HG03095 (cell line): Measurements from ENCODE around the gene MDFIC.

Experiments
- ATAC-seq: cut with Tn5 transposase; IDR thresholded peaks from one replicate; pipeline ENCODE4 v1.9.1; 2021; ENCODE audit warnings: moderate library complexity; ENCODE audit not compliant: unreplicated experiment

The MDFIC gene

DNA sequence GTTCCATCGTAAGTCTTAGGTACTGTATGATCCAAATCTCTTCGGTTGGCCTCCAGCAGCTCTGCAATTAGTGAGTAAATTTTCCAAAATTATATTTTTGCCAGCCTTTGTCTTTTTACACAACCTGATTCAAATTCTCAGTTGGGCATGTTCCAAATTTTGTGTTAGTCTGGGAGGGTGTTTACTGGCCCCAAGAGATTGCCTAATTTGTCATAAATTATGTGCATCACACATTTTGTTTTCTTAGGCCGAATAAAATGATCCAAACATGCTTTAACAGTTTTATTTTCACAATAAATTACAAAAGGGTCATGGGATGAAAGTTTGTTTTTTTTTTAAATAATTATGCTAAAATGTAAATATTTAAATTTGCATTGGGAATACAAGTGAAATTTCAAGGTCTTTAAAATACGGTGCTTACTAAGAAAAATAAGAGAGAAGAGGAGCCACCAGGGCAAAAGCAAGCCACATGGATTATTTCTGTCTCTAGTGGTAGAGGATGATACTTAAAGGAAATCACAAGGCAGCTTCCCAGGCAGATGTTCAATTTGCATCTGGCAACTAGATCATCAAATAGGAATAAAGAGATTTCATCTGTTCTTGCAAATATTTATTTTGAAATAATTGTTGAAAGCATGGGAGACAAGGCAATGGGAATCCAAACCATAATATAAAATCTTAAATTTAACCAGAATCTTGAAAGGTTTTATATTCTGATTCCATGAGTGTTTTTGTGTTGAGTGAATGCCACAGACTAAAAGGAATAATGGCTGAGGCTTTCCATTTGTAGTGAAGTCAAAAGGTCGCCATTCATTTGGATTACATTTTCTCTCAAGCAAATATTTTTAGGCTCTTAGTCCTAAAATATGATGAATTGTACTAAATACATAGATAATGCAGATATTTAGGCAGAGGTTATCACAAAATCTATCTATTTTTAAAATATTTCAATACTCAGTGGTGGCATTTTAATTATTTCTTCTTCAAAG is 111.1 kb downstream of the MDFIC start:
- no peak for ATAC-seq

DNA sequence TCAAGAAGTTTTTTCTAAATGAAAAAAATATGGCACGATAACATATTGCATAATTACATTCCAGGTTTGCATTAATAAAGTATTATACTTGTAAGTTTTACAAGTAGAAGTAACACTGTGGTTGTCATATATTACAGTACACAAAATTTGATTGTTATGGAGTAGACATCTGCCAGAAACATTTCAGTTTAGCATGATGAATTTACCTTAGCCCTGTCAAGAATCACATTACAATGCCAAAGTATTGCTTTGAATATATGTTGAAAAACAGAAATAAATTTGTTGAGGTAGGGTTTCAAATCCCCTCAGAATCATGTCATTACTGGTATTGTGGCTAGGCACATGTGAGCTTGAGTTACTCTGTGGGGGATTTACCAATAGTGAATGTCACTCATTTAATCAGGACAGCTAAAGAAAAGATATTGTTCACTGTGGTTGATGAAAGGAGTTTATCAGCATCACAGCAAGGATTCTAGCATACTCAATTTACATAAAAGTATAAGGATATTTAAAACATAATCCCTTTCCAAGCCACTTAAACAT is 112.1 kb downstream of the MDFIC start:
- no peak for ATAC-seq

DNA sequence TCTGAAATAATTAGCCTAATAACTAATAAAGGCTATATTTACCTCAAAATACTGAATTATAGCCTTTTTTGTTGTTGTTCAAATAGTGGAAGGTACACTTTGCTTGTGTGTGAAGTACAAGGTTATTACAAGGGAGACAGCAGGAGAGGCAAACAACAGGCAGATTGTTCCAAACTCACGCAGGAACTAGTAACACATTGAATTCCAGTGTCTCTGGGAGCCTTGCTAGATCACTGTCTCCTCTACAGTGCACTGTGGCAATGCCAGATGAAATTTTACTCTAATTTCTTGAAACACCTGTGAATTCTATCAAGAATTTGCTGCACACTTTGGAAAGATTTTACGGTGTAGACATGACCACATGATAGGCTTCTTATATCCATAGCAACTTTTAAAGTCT is 112.6 kb downstream of the MDFIC start:
- no peak for ATAC-seq

GRCh38 chr7:115037128-115037802 is 115.4 kb downstream of the MDFIC start:
- no peak for ATAC-seq

DNA sequence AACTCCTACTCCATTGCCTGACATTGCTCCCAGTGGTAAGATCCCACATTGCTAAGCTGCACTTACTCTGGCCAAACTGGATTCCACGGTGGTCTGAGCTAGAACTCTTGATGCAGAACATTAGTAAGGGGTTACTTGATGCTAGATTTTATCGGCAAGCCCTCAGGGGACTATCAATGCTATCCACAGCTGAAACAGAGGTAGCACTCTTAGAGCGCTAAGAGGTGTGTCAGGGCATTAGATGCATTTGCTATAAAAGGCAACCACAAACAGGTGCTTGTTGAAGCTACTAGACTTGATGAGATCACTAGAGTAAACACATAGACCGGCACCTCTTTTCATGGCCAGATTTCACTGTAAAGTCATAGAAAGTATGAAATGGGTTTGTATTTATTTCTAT is 116.3 kb downstream of the MDFIC start:
- ATAC-seq, result no peak

GRCh38 chr7:115040057-115040456 is 118.2 kb downstream of the MDFIC start:
- ATAC-seq, result no peak

DNA sequence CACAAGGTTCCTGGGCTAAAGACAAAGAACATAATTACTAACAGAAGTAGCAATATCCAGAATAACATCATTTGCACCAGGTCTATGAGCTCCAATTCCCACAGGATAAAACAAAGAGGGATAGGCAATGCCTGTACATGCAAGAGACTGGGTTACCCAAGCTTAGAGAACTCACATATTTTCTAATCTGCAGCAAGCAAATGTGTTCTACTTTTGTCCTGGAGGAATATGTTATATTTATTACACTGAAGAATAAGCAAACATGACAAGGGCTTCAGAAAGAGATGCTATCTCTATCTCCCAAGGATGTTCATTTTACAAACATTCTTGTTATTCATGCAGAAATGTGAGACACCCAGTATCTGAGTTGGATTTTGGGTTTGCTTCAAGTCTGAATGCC is 118.6 kb downstream of the MDFIC start:
- ATAC-seq, result no peak

DNA sequence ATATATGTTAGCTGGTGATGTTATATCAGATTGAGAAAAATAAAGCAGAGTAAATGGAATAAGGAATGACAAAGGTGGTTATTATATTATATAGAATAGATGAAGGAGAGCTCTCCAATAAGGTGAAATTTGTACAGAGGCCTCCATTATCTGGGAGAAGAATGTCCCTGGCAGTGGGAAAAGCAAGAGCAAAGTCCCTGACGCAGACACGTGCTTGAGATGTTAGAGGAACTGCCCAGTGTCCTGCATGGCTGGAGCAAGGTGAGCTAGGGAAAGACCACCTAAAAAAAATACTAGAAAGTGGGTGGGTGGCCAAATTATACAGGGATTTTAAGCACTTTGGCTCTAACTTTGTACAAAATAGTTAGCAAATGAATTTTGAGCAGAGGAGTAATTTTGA is 120.7 kb downstream of the MDFIC start:
- no peak for ATAC-seq

GRCh38 chr7:115043605-115044004 is 121.7 kb downstream of the MDFIC start:
- ATAC-seq, result no peak

DNA sequence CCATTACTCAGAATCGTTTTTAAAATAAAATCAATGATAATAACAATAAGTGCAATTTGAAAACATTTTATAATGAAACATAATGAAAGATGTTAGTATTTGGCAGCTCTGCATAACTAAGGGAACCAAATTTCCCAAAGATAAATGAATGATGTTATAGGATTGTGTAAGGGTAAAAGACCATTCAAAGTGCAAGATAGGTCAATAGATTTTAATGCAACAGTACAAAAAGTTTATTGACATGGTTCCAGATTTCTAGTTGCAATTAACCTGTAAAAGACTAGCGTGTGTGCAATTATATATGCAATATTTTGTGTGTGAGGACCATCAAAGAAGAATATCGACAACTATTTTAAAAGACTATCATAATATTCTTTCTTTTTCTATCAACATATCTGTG is 122.3 kb downstream of the MDFIC start:
- no peak for ATAC-seq

DNA sequence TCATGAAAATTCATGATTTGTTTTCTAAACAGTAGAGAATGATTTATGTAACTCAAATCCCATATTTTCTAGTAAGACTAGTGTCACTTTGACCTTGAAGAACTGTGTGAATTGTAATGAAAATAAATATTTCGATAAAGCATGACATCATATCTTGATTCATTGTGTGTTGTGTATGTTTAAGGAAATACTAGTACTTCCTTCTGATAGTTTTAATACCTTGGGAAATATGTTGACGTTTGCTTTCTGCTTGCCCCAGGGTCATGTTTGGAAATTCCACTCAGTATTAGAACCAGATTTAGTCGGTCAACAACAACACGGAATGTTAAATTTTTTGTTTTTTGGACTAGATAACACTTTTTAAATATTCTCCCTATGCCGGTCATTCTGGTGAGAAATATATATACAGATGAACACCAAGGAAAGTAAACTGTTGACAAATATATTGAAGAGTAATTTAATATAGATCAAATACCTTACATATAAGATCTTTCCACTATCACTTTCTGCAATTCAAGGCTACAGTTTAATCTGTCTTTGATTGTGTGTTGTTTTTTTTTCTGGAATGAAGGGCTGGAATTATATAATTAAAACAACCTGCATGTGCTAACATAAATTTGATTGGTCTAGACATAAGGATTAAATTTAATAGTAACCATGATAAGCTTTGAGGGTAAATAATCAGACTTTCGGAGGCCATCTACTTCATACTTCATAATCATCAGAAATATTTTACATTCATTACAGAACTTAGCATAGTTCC is 126.2 kb downstream of the MDFIC start:
- ATAC-seq, result no peak

- no peak for ATAC-seq
These were observed 130.8 kb downstream of the MDFIC start for GRCh38 chr7:115052706-115053105.

- ATAC-seq, result no peak
These were observed 132.7 kb downstream of the MDFIC start for GRCh38 chr7:115054478-115055065.

DNA sequence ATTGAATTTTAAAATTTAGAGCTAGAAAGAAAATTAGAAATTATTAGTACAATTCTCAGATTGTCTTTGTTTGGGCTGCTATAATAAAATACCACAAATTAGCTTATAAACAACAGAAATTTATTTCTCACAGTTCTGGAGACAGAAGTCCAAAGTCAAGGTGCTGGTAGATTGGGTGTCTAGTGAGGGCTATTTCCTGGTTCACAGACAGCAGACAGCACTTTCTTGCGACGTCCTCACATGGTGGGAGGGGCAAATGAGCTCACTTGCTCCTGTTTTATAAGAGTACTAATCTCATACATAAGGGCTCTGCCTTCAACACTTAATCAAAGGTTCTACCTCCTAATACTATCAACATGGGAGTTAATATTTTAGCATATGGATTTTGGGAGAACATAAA is 134.1 kb downstream of the MDFIC start:
- ATAC-seq, result no peak

- ATAC-seq, result no peak
These were observed 136.8 kb downstream of the MDFIC start for GRCh38 chr7:115058726-115059125.

- ATAC-seq, result no peak
These were observed 137.4 kb downstream of the MDFIC start for GRCh38 chr7:115059321-115059720.

DNA sequence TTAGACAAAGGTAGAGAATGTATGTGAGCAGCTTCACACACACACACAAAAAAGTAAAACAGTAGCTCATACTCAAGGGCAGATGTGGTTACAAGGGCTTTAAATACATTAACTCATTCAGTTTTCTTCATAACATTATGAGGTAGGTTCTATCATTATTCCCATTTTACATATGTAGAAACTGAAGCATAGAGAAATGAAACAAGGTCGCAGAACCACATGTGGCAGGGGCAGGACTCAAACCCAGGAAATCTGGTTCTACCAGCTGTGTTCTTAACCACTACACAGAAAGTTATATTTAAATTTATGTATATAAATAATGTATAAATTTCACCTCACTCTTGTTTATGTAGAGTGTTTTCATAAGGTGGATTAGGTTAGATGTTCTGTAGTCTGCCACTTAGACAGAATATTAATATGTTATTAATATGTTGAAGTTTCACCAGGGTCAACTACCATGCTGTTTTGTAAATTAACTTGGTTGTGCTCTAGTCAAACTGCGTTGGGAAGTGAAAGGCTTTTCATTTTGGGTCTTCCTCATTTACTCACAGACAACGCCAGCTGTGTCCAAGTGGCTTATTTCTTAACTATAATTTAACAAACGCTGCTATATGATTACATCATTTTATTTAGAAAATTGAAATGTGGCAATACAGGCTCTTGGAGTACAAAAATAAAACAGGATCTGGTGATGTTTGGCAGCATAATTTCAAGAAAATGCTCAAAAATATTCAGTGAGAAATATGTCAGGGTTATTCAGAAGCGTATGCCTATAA is 138.4 kb downstream of the MDFIC start:
- peak; percentile 78 for ATAC-seq

GRCh38 chr7:115066050-115066449 is 144.2 kb downstream of the MDFIC start:
- ATAC-seq, result peak; percentile 70

DNA sequence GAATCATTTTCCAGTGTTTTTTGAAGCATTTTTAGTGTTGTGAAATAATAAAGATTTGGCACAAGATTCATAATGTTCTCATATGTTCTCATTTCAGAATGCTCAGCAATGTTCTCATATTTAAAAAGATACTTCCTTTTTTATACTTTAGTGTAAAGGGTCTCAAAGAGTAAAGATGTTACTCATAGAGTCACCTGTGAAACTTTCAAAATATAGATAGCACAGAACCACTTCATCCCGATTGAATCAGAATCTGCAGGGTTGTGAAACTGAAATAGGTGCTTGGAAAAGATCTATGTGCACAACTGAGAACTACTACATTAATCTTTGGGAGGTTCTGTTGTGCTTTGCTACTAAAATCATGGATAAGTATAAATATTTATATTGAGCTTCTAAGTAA is 144.7 kb downstream of the MDFIC start:
- peak; percentile 59 for ATAC-seq

DNA sequence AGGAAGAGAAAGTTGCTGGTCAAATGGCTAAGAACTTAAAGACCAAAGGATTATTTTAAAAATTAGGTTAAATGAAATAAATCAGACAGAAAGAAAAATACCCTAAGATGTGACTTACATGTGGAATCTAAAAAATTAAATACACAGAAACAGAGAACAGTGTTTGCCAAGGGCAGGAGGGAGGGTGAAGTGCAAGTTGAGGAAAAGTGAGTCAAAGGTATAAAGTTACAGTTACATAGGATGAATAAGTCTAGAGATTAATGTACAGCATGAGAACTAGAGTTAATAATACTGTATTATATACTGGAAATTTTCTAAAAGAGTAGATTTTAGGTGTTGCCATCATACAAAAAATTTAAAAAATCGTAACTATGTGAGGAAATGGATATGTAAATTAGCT is 146.3 kb downstream of the MDFIC start:
- ATAC-seq, result no peak
